Right ventricle myocardium inferior (tissue), 1 donor: ENCODE data around the gene TSHZ1. TPM values are rescaled to one million over a fixed set of nuclear protein-coding genes. Genes with fewer than 3 reads are reported as not detected.
"Not testable (repeated sequence)": the region's sequence is repeated elsewhere in the genome, so short reads cannot be mapped to it uniquely, and the experiment has no call there.

ENCODE experiments used
- ATAC-seq: fragments of 200-7000 bp; cut with Tn5 transposase; one replicate; pipeline ENCODE4 v1.9.1; 2020; ENCODE audit warnings: mild to moderate bottlenecking, moderate library complexity
- DNase-seq: peaks from one replicate; pipeline ENCODE4 v3.0.0; 2021; ENCODE audit errors: missing footprints
- intact Hi-C: fragments of 100-400 bp; cut with DNase I; formaldehyde crosslinking; loops from one replicate; pipeline ENCODE4 v1.11.0; 2022
- total RNA-seq: library from RNA; stranded (reverse); fragmentation: NEBNext Ultra II Directional; extraction: Animal tissue kit (Norgen Biotek cat#: 25700); gene quantifications from one replicate; pipeline ENCODE4 v1.2.1, GENCODE V29; 2021
- donor health status: DM: no; HTN: yes; CAD: no; lungs with severe emphysema.

TSHZ1 gene
- total RNA-seq, 1 donor from 2014 or later, result 23.1 TPM

DNA sequence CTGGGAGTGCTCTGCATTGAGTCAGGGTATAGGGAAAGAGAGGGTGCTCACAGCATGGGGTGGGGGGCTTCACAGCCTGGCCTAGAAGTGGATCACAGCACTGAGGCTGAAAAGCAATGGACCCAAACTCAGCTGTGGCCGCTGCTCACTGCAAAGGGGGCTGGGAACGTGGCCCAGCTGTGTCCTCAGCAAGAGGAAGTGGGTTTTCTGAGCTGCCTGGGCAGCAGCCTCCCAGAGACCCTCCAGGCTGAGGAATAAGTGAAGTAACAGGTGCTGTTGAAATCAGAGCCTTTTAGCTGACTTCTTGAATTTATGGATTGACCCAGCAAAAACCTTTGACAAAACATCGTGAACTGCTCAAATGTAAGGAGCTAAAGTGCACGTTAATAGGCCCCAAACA, 36.9 kb upstream of the TSHZ1 start:
- no peak for ATAC-seq
- intact Hi-C loops, result loop anchor here (5.0 kb wide), 1 partner anchor 101 kb away; no protein-coding TSS in a partner anchor
- DNase-seq, result no peak

DNA sequence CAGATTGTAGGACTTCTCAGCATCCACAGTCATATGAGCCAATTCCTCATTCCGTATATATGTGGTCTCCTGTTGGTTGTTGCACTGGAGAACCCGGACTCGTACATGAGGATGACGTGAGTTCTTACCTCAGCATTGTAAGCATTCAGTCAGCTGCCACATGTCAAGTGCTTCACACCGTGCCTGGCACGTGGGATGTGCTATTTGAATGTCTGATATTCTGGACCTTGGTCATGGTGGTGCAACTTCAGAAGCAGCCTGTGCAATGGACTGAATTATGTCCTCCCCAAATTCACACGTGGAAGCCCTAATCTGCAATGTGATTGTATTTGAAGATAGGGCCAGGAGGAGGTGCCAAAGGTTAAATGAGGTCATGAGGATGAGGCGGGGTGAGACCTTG, 33.7 kb upstream of the TSHZ1 start:
- intact Hi-C loops, result no loop called here
- no peak for ATAC-seq
- DNase-seq, result no peak

DNA sequence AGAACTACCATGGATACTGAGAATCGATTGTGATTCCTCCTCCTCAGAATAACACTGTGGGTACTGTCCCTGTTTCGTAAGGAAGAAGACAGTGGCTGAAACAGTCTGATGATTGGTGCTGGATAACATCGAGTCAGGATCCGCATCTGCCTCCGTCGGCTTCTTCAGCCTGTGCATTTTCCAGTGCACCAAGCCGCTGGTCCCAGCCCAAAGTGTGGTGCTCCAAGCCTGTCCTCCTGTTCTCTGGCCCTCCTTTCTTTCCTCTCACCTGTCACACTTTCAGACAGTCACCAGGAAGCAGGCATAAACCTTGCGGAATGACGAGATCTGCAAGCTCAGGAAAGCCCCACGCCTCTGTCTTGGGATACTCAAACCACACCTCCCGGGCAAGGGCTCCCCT, 32.2 kb upstream of the TSHZ1 start:
- ATAC-seq (no peak), DNase-seq (no peak)
- intact Hi-C loops, result no loop called here

DNA sequence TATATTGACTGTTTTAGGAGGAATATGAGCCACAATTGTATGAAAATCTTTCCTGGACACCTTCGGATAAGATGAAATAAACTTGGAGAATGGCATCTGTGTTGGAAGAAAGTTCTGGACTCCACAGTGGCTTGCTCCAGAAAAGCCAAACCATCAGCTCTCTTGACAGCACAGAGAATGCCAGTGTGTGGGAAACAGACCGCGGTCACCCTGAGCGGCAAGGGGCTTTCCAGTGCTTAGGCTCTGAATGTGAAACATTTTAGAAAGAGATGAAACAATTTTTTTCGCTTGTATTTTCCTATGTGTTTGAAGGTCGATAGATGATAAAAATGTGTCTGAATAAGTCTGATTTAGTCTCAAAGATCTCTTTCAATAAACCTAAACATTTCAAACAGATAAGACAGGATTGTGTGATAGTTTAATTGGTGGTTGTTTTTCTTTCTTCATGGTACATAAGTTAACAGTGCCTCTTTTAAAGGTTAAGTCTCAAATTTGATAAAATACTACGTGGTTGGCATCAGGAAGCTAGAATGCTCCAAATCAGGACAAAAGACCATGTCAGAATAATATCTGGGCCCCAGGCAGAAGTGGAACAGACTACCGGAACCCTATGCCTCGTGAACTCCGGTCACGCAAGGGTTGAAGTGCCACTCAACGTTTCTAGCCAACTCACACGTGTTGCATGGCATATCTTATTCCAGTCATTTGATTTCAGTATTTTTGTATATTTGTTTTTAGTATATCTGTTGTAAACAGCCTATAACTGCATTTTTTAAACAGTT, 30.6 kb upstream of the TSHZ1 start:
- no peak for ATAC-seq
- intact Hi-C loops, result no loop called here

DNA sequence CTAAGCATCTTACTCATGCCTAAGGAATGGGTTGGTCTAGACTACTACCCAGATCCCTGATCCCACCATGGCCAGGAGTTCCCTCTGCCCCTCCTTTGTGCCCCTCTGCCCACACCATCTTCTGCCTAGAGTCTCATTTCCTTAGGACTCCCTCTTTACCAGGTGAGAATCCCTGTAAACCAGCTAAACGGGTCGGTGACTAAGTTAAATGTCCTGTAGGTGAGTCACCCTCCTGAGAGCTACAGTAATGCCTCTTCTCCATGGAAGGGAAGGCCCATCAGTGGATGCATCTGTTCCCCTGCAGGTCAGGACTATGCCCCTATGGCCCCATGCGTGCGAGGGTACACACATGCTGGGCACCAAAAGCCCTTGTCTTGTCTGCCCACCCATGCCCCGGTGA, 27.1 kb upstream of the TSHZ1 start:
- intact Hi-C loops, result no loop called here
- DNase-seq (no peak), ATAC-seq (no peak)

More for the DNA sequence above, 30.6 kb upstream of the TSHZ1 start:
- DNase-seq, result no peak

DNA sequence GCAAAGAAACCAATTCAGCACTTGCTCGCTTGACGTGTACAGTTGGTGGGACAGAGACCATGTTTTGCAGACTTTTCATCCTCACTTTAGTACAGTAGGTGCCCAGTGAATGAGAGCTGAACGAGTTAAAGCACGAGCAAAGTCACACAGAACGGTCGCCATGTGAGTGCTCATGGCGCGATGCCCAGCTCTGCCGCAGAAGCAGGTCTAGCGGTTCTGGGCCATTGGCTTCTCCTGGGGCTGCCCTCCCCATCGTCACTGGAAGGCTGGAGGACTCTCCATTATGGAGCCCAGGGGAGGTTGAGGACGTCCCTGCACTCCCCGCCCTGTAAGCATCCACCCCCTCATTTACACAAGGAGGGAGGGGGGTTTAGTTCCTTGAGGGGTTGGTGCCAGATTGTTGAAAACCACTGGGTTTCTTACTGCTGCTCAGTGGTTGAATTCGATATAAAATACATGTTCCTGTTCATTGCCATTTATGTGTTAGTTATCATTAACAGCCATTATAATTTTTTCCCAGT, 26.6 kb upstream of the TSHZ1 start:
- intact Hi-C loops, result no loop called here
- ATAC-seq (no peak), DNase-seq (no peak)

DNA sequence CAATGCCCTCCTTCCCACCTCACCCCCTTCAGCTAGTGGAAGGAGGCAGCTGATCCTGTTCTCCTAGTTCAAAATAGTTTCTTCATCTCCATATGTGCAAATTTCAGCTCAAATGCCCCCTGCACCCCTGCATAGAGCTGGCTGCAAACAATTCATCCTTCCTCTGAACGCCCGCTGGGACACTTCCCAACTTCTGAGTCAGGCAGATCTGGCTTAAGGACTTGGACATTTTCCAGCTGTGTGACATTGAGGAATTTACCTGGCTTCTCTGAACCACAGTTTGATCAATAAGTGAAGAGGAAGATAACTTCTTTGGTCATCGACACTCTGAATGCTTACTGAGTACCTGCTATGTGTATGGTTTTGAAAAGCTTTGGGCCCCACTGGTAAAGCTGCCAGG, 25.1 kb upstream of the TSHZ1 start:
- DNase-seq (no peak), ATAC-seq (no peak)
- intact Hi-C loops, result no loop called here

DNA sequence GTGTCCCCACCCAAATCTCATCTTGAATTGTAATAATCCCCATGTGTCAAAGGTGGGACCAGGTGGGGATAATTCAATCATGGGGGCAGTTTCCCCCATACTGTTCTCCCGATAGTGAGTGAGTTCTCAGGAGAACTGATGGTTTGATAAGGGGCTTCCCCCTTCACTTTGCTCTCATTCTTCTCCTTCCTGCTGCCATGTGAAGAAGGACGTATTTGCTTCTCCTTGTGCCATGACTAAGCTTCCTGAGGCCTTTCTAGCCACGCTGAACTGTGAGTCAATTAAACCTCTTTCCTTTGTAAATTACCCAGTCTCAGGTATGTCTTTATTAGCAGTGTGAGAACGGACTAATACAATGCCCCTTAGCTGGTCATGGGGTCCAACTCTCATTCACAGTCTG, 22.9 kb upstream of the TSHZ1 start:
- intact Hi-C loops, DNase-seq, ATAC-seq: not testable (repeated sequence)

DNA sequence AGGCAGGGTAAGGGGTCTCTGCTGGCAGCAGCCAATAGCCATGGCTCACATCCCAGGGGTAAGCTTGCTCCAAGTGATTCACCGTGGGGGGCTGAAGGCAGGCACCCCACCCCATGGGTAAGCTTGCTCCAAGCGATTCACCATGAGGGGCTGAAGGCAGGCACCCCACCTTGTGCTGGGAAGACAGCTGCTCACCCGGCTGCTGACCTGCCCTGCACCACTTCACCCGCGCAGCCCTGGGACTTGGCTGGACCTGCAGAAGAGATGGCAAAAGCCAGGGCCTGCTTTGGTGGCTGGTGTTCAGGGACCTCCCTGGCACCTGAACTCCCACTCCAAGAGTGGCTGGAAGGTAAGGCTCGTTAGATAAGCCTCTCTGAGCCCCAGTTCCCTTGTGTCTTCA, 20.9 kb upstream of the TSHZ1 start:
- intact Hi-C loops, result no loop called here
- DNase-seq (no peak), ATAC-seq (no peak)

DNA sequence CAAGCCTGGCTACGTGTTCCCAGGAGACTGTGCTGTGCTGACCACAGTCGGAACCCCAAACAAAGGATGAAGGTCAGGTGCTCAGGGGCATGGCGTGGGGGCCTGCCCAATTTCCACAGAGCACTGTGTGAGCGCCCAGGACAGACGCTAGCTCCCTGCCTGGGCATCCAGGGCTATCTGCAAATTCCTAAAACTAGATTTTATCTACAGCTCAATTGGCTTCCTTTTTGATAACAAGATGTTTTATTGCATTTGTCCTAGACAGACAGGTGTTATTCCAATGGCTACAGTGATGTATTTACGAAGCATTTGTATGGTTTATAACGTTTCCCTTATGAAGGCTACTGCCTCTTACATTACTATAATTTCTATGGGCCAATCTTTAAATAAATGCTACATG, 17.7 kb upstream of the TSHZ1 start:
- no peak for DNase-seq
- ATAC-seq, result no peak
- intact Hi-C loops, result no loop called here

DNA sequence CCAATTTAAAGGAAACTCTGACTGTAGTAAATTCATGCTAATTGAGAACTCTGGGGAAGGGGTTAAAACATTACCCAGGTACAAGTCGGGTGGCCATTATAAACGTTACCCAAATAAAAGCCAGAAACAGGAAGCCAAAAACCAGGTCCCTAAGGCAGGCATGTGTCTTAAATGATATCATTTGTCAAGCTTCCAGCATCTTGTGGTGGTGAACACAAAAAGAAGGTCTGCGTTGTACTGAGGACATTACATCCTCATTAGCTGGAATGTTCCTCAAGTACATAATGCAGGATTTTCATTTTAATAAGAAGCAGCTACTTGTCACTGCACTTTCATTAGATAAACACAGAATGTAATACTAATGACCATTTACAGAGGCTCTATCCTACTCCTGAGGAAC, 12.6 kb upstream of the TSHZ1 start:
- intact Hi-C loops, result no loop called here
- no peak for DNase-seq
- ATAC-seq, result no peak

DNA sequence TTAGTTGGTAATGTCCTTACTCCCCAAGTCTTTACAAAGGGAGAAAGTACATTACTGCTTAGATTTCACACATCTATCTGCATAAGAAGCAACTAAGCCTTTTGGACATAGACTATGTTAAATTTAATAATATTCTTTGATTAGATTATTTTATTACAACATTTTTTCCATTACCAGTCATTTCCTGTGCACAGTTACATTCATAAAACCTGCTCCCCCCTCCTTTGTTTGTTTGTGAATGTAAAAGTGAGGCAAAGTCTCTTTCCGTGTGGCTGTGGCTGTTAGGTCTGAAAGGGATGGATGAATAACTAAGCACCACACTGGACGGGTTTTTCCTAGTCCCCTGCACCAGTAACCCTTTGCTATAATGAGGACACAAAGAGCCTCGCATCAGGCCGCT, 11.3 kb upstream of the TSHZ1 start:
- ATAC-seq, result no peak
- intact Hi-C loops, result no loop called here
- no peak for DNase-seq

DNA sequence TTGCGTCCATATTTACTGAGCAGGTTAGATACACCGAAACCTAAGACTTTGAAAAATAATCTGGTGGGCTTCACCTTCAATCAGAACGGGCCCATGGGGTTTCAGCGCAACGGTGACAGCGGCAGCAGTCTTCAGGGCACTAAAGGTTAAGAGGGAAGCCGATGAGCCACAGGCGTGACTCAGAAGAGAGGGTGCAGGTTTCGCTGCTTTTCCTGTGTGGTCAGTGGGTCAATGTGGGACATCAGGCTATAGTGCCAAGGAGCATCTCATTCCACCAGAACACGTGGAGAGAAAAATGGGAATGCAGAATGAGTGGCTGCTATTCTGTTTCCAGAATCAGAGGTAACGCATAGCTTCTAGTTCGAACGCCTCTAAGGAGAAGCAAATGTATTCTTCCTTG, 10.5 kb upstream of the TSHZ1 start:
- intact Hi-C loops, result loop anchor here (10.0 kb wide), 1 partner anchor 545 kb away; no protein-coding TSS in a partner anchor
- ATAC-seq (no peak), DNase-seq (no peak)

DNA sequence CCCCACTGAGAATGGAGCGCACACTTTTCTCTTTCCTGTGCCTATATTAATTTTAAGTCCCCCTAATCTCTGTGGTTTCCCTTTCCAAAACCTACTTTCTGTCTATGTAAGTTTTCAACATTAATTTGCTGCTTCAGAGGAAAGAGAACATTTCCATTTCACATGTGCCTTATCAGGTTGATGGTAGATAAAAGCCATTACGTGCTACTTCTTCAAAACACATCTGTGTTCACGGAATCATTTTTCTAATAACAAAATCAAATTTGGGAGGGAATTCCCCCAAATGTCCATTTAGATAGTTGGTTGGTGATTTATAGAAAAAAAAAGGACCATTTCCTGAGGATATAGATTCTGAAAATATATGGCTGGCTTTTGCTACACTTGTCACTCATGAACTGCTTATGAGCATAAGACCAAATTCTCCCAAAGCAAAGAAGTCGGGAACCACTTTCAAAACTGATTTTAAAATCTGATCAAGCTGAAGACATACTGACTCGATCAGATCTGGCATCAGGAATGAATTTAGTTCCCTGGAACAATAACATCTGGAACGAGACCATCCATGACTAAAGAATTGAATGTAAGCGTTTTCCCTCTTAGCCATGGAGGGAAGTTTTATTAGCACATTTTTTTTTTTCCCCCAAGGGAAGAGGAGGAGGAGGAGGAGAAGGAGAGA, 9.9 kb upstream of the TSHZ1 start:
- ATAC-seq, result no peak
- no peak for DNase-seq
- intact Hi-C loops, result loop anchor here (10.0 kb wide), 1 partner anchor 546 kb away; no protein-coding TSS in a partner anchor

DNA sequence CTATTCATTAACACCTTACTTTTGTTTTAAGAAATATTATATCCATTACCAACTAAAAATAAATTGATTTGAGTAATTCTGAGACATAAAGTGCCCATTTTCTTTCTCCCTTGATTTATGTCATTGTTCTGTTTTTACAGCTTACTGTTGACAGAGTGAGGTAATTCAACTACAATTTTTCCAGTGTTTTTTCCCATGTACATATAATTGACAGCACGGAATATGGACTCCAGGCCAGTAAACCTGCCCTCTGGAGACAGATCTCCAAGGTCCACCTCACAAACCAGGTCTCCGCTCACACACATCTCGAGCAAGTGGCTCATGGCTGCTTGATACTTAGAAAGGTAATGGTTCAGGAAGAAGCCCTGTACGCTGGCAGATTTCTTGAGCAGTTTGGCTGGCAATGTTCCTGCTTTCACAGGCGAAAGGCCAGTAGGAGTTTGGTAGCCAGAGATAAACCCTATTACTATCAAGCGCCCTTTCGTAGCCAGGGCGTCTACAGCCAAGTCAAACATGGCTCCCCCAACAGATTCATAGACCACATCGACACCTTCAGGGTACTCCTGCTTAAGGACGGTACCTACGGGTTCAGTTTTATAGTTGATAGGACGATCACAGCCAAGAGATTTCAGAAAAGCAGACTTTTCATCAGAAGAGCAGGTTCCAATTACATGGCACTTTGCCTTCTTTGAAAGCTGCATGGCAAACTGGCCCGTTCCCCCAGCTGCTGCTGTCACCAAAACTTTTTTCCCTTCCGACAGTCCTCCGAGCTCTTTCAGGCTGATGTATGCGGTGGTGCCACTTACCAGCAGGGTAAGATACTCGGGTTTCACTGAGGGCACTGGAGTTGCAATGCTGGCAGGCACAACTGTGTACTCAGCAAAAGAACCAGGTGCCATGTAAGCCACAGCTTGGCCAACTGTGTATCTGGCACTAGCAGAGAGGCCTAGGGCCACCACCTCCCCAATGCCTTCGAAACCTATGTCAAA, 9.0 kb upstream of the TSHZ1 start:
- intact Hi-C loops, result loop anchor here (10.0 kb wide), 1 partner anchor 547 kb away; no protein-coding TSS in a partner anchor
- DNase-seq, result no peak
- no peak for ATAC-seq

DNA sequence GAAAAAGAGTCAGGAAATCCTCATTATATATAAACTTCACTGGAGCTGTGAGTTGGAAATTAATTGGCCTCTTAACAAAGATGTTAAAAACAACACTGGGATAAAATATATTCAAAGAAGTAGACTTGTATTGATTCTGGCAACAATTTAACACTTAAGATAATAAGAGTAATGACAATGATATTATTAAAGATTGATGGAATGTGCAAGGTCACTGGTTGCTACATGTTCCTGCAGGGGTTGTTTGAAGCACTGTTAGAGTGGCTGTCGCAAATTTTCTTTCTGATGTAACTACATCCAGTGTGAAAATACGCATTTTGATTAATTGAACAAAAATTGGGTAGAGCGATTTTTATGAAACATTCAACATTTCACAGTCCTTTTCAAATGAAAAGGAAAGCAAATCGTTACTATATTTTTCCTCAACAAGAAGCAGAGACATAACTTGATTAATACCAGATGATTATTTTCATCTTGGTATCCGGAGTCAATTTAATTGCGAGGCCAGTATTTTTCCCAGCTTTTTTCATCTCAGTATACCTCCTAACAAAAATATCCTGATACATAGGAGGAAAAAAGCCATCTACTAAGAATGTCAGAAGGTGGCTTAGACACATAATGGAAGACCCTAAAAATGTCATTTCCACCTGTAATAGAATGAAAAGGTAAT, 7.8 kb upstream of the TSHZ1 start:
- no peak for ATAC-seq
- intact Hi-C loops, result loop anchor here (10.0 kb wide), 1 partner anchor 548 kb away; no protein-coding TSS in a partner anchor
- no peak for DNase-seq

DNA sequence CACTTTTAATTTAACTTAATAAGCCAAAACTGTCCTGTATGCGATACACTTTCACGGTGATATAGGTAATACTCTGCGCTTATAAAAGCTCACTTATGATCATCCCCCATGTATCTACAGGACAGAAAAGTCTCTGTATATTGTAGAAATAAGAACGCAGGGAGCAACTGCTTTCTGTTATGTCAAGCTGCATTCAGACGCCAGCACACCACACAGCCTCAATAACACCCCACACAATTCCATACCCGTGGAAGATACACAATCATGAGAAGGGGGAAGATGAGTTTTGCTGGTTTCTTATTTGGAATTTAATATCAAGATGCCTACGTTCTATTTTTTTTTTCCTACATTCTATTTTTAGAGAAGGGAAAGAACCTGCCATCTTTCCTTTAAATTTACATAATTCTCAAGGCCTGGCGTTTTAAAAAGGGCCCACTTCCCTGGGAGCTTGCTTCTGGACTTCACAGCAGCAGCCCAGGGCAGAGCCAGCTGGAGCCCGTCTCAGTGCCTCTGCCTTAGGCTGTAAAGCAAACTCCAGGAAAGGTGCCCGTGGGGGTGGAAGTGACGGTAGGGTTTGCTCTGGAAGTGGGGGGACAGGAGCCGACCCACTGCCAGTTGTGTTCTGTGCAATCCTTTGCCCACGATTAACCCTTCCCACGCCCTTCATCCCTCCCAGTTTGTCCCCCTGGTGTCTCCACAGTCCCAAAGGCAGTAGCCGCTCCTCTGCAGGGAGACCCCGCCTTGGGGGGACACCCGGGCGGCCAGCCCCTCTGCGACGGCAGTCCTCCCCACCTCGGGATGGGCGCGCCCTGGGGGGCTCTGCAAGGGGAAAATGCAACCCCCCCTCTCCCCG, 7.0 kb upstream of the TSHZ1 start:
- ATAC-seq (no peak), DNase-seq (no peak)
- intact Hi-C loops, result loop anchor here (10.0 kb wide), 1 partner anchor 549 kb away; no protein-coding TSS in a partner anchor
